ENCODE data around the gene PACS2. TPM values are rescaled to one million over a fixed set of nuclear protein-coding genes. Genes with fewer than 3 reads are reported as not detected.

Gene PACS2
- total RNA-seq, result 100 to 1,000 TPM; 142 to 225 (median 183) TPM

DNA sequence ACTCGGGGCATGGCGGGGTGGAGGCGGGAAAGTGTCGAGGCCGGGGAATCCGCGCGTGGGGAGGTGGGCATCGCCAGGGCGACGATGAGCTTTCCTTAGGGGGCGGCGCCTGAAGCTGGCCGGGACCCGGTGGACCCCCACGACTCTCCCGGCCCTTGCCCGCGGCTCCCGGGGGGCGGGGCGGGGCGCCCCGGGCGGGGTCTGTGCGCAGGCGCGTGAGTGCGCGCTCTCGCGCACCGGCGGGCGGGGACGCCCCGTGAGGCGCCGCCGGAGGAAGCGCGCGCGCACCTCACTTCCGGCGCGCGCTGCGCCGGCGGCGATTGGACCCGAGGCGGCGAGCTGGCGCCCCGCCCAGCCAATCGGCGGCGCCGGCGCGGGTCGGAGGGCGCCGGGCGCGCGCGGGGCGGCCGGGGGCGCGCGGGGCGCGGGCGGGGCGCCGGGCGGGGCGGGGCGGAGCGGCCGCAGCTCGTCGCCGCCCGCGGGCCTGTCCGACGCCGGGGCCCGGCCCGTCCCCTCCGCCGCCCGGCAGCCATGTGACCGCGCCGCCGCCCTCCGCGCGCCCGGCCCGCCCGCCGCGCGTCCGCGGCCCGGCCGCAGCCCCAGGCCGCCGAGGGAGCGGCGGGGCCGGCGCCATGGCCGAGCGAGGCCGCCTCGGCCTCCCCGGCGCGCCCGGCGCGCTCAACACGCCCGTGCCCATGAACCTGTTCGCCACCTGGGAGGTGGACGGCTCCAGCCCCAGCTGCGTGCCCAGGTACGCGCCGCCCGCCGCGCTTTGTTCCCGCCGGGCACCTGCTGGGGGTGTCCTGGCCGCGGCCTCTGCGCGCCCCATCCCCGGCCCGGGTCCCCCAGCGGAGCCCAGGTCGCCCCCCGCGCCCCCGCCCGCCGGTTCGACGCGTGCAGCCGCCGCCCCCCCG, at the start of gene PACS2:
TSS of gene PACS2 (plus strand) at position 462 of the 914 bp plus-strand sequence. CDS start at position 633, 171 bp downstream.
- Histone ChIP-seq H3K4me3 (peak within 1 kb of the TSS; percentile 63 to 91 (median 85)), H3K4me1 (peaks cover 0 to 44% (median 30%) of the 10 kb centered on the region in 4 donors), H3K36me3 (no peaks in the 10 kb centered on the region), H3K27ac (peak within 1 kb of the TSS; percentile 93 to 100 (median 98)), H3K27me3 (no peaks in the 10 kb centered on the region), H3K9me3 (no peaks in the 10 kb centered on the region)
- 0% methylated on average over 15 of the region's 163 CpGs; no CpG with 5 or more reads in 1 of the 2 donors for WGBS, 2 donors
- peak in 1 of 2 donors; percentile 40 for TF ChIP-seq EP300 (IDR thresholded peaks at IDR 0.05)
- TF ChIP-seq, protein P1, sequence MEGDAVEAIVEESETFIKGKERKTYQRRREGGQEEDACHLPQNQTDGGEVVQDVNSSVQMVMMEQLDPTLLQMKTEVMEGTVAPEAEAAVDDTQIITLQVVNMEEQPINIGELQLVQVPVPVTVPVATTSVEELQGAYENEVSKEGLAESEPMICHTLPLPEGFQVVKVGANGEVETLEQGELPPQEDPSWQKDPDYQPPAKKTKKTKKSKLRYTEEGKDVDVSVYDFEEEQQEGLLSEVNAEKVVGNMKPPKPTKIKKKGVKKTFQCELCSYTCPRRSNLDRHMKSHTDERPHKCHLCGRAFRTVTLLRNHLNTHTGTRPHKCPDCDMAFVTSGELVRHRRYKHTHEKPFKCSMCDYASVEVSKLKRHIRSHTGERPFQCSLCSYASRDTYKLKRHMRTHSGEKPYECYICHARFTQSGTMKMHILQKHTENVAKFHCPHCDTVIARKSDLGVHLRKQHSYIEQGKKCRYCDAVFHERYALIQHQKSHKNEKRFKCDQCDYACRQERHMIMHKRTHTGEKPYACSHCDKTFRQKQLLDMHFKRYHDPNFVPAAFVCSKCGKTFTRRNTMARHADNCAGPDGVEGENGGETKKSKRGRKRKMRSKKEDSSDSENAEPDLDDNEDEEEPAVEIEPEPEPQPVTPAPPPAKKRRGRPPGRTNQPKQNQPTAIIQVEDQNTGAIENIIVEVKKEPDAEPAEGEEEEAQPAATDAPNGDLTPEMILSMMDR (IDR thresholded peaks at IDR 0.05), result no peak
- TF ChIP-seq POLR2A (IDR thresholded peaks at IDR 0.05), result peak in 1 of 2 donors; percentile 39
- DNase-seq (ENCODE audit: low spot score in 2 of 2), result peak; percentile 38 to 54

GRCh38 chr14:105267820-105268548, 46.6 kb upstream of the PACS2 start:
- Histone ChIP-seq H3K9me3 (no peaks in the 10 kb centered on the region), H3K36me3 (peaks cover 0 to 69% (median 0%) of the 10 kb centered on the region in 3 donors), H3K4me3 (no peak overlapping the region), H3K4me1 (peaks cover 0 to 6% (median 0%) of the 10 kb centered on the region in 4 donors), H3K27ac (peak overlapping the region in 1 of 4 donors; percentile 2), H3K27me3 (no peaks in the 10 kb centered on the region)
- no peak for TF ChIP-seq EP300 (IDR thresholded peaks at IDR 0.05)
- TF ChIP-seq, protein P1 (IDR thresholded peaks at IDR 0.05), result no peak
- no peak for TF ChIP-seq POLR2A (IDR thresholded peaks at IDR 0.05)
- WGBS, 2 donors, result 71 to 79% methylated on average over 19 to 21 of the region's 21 CpGs
- no peak for DNase-seq (ENCODE audit: low spot score in 2 of 2)

DNA sequence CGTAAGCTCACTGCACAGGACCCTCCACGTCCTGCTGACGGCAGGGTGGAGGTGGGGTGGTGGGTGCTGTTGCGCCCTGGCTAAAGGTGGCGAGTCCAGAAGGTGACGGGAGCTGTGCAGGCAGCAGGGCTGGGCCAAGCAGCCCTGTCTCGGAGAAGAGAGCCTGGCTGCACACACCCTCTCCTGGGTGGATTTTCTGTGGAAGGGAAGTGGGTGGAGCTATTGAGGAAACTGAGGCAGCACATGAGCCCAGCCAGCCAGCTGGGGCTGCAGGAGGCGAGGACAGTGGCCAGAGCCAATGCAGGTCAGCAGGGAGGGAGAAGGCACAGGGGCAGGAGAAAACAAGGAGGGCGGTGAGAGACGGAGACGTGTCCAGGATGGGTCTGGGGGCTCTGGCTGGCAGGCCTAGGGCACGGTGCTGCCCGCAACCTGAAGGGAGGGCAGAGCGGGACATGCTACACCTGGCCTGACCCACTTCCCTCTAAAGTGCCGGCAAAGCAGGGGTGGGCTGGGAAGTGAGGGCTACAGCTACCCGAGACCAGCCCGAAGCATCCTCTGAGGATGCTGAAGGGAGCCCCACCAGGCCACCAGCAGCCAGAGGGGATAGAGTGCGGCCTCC, 45.7 kb upstream of the PACS2 start:
- WGBS, 2 donors, result 87 to 88% methylated on average over 18 of the region's 18 CpGs
- Histone ChIP-seq H3K4me3 (no peak overlapping the region), H3K9me3 (no peaks in the 10 kb centered on the region), H3K4me1 (peaks cover 0 to 6% (median 0%) of the 10 kb centered on the region in 4 donors), H3K27me3 (no peaks in the 10 kb centered on the region), H3K36me3 (peaks cover 0 to 62% (median 0%) of the 10 kb centered on the region in 3 donors), H3K27ac (peak overlapping the region in 1 of 4 donors; percentile 2)
- TF ChIP-seq EP300 (IDR thresholded peaks at IDR 0.05), result no peak
- no peak for TF ChIP-seq POLR2A (IDR thresholded peaks at IDR 0.05)
- TF ChIP-seq, protein P1 (IDR thresholded peaks at IDR 0.05), result no peak
- DNase-seq (ENCODE audit: low spot score in 2 of 2), result no peak

GRCh38 chr14:105269405-105269804, 45.1 kb upstream of the PACS2 start:
- no peak overlapping the region for H3K4me3 ChIP-seq
- DNase-seq (ENCODE audit: low spot score in 2 of 2), result no peak
- 88 to 89% methylated on average over 8 to 10 of the region's 11 CpGs for WGBS, 2 donors
- no peaks in the 10 kb centered on the region for H3K9me3 ChIP-seq
- TF ChIP-seq, protein P1 (IDR thresholded peaks at IDR 0.05), result no peak
- TF ChIP-seq POLR2A (IDR thresholded peaks at IDR 0.05), result no peak
- TF ChIP-seq EP300 (IDR thresholded peaks at IDR 0.05), result no peak
- H3K4me1 ChIP-seq, result peaks cover 0 to 6% (median 0%) of the 10 kb centered on the region in 4 donors
- no peak overlapping the region for H3K27ac ChIP-seq
- H3K27me3 ChIP-seq, result no peaks in the 10 kb centered on the region
- H3K36me3 ChIP-seq, result peaks cover 0 to 57% (median 0%) of the 10 kb centered on the region in 3 donors
